ENCODE results near the gene FBXW5. TPM values are rescaled to one million over a fixed set of nuclear protein-coding genes. Genes with fewer than 3 reads are reported as not detected.
A peak's percentile ranks its signal among the peaks of the same experiment; 100 is the strongest.

The FBXW5 gene
- total and polyA plus RNA-seq, 9 of the 15 experiments (the other 6 are each of a cell fraction or from before 2014, with no cell fraction given): 0.21 to 128 (median 37.0) TPM

DNA sequence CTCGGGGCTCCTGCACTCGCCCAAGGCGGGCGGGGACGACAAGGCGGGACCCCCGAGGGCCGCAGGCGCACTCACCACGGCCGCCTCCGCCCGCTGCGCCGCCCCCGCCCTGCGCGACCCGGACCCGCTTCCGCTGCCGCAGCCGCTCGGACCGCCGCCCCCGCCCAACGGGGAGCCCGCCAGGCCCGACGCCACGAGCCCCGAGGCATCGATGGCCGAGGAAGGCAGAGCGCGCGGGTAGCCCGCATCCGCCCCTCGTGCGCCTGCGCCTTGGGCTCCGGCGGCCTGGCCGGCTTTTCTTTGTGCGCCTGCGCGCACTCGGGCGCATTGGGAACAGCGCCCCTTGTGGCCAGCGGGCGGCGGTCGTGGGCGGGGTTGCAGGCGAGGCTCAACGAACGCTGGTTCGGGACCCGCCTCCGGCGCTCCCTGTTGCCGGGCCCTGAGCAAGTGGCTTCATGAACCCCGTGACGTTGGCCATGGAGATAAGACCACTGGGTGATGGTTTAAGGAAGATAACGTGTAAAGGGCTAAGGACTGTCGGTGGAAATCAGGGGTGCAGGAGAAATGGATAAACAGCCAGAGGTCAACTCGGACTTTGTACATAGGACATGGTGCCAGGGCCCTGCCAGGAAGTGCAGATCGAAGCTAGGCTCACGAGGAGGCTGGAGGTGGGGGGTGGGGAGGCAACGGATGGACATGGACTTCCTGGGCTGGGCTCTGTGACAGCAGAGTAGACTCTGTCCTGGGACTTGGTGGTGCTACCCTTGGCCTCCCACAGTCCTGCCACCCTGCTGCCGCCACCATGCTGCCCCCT lies at the start of gene FBXW5, which contains the start of gene C8G (continued):
- TF ChIP-seq, protein P1, sequence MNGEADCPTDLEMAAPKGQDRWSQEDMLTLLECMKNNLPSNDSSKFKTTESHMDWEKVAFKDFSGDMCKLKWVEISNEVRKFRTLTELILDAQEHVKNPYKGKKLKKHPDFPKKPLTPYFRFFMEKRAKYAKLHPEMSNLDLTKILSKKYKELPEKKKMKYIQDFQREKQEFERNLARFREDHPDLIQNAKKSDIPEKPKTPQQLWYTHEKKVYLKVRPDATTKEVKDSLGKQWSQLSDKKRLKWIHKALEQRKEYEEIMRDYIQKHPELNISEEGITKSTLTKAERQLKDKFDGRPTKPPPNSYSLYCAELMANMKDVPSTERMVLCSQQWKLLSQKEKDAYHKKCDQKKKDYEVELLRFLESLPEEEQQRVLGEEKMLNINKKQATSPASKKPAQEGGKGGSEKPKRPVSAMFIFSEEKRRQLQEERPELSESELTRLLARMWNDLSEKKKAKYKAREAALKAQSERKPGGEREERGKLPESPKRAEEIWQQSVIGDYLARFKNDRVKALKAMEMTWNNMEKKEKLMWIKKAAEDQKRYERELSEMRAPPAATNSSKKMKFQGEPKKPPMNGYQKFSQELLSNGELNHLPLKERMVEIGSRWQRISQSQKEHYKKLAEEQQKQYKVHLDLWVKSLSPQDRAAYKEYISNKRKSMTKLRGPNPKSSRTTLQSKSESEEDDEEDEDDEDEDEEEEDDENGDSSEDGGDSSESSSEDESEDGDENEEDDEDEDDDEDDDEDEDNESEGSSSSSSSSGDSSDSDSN (IDR thresholded peaks at IDR 0.05; ENCODE audit: borderline replicate concordance in 1 of 2, low read depth in 2 of 2, low read length in 2 of 2): peak in 1 of 2 experiments; percentile 27; a peak in 2 of 4 replicates
- TF ChIP-seq, protein P2, sequence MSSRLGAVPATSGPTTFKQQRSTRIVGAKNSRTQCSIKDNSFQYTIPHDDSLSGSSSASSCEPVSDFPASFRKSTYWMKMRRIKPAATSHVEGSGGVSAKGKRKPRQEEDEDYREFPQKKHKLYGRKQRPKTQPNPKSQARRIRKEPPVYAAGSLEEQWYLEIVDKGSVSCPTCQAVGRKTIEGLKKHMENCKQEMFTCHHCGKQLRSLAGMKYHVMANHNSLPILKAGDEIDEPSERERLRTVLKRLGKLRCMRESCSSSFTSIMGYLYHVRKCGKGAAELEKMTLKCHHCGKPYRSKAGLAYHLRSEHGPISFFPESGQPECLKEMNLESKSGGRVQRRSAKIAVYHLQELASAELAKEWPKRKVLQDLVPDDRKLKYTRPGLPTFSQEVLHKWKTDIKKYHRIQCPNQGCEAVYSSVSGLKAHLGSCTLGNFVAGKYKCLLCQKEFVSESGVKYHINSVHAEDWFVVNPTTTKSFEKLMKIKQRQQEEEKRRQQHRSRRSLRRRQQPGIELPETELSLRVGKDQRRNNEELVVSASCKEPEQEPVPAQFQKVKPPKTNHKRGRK (tag; IDR thresholded peaks at IDR 0.05): no peak
- TF ChIP-seq SRSF7 (optimal IDR thresholded peaks at IDR 0.05; ENCODE audit: low read depth, low read length) (no peak), CHD1 (IDR thresholded peaks at IDR 0.05; ENCODE audit: low read length) (no peak), SMARCA4 (IDR thresholded peaks at IDR 0.05) (peak; percentile 74; the same call in 1 of the 2 replicates), NFE2L1 (tag; IDR thresholded peaks at IDR 0.05; ENCODE audit: borderline replicate concordance, low read depth) (no peak), ZNF780A (CRISPR knock-in tag; IDR thresholded peaks at IDR 0.05) (no peak), EGR1 (conservative IDR thresholded peaks at IDR 0.05) (peak; percentile 91), POLR2A (conservative IDR thresholded peaks at IDR 0.05) (0 out of 2 replicates have a peak, but pooled peaks have one; percentile 34), CEBPG (CRISPR knock-in tag; IDR thresholded peaks at IDR 0.05) (no peak), CEBPG (tag; conservative IDR thresholded peaks at IDR 0.05 in 1 of 2, IDR thresholded peaks at IDR 0.05 in 1 of 2) (no peak), HNRNPH1 (optimal IDR thresholded peaks at IDR 0.05; ENCODE audit: low read depth, low read length) (no peak), ZNF766 (CRISPR knock-in tag; conservative IDR thresholded peaks at IDR 0.05) (0 out of 2 replicates have a peak, but pooled peaks have one; percentile 40), PRPF4 (IDR thresholded peaks at IDR 0.05; ENCODE audit: insufficient read depth, low read depth, low read length, poor library complexity, severe bottlenecking) (no peak), CTBP1 (IDR thresholded peaks at IDR 0.05; ENCODE audit: borderline replicate concordance) (peak; percentile 87), CBX5 (IDR thresholded peaks at IDR 0.05; ENCODE audit: borderline replicate concordance, low read depth) (no peak)
- TF ChIP-seq, protein P3, sequence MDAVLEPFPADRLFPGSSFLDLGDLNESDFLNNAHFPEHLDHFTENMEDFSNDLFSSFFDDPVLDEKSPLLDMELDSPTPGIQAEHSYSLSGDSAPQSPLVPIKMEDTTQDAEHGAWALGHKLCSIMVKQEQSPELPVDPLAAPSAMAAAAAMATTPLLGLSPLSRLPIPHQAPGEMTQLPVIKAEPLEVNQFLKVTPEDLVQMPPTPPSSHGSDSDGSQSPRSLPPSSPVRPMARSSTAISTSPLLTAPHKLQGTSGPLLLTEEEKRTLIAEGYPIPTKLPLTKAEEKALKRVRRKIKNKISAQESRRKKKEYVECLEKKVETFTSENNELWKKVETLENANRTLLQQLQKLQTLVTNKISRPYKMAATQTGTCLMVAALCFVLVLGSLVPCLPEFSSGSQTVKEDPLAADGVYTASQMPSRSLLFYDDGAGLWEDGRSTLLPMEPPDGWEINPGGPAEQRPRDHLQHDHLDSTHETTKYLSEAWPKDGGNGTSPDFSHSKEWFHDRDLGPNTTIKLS (IDR thresholded peaks at IDR 0.05; ENCODE audit: borderline replicate concordance, low read depth): no peak; the same call in 1 of the 2 replicates
- TF ChIP-seq, protein P4, sequence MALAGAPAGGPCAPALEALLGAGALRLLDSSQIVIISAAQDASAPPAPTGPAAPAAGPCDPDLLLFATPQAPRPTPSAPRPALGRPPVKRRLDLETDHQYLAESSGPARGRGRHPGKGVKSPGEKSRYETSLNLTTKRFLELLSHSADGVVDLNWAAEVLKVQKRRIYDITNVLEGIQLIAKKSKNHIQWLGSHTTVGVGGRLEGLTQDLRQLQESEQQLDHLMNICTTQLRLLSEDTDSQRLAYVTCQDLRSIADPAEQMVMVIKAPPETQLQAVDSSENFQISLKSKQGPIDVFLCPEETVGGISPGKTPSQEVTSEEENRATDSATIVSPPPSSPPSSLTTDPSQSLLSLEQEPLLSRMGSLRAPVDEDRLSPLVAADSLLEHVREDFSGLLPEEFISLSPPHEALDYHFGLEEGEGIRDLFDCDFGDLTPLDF (CRISPR knock-in tag; IDR thresholded peaks at IDR 0.05): no peak
- TF ChIP-seq, protein P5, sequence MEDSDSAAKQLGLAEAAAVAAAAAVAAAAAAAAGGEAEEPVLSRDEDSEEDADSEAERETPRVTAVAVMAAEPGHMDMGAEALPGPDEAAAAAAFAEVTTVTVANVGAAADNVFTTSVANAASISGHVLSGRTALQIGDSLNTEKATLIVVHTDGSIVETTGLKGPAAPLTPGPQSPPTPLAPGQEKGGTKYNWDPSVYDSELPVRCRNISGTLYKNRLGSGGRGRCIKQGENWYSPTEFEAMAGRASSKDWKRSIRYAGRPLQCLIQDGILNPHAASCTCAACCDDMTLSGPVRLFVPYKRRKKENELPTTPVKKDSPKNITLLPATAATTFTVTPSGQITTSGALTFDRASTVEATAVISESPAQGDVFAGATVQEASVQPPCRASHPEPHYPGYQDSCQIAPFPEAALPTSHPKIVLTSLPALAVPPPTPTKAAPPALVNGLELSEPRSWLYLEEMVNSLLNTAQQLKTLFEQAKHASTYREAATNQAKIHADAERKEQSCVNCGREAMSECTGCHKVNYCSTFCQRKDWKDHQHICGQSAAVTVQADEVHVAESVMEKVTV (CRISPR knock-in tag; IDR thresholded peaks at IDR 0.05): peak; percentile 41; the same call in 1 of the 2 replicates

Data from K562 (cell line).